HepG2 (cell line): ENCODE measurements around the gene ARIH2. TPM values are rescaled to one million over a fixed set of nuclear protein-coding genes. Genes with fewer than 3 reads are reported as not detected.

Experiments used
- GPN1 ChIP-seq: sonication (generic); formaldehyde crosslinking; IDR thresholded peaks from 2 replicates; pipeline ENCODE4 v1.5.1; 2020; ENCODE audit warnings: missing genetic modification reagents, borderline replicate concordance
- HOXA7 ChIP-seq: sonication (generic); formaldehyde crosslinking; IDR thresholded peaks from 2 replicates; pipeline ENCODE4 v1.8.1; 2022; ENCODE audit warnings: mild to moderate bottlenecking, missing genetic modification reagents, moderate library complexity
- HOXA9 ChIP-seq: sonication (generic); formaldehyde crosslinking; IDR thresholded peaks from 2 replicates; pipeline ENCODE4 v1.8.1; 2022; ENCODE audit warnings: missing genetic modification reagents, mild to moderate bottlenecking, moderate library complexity, borderline replicate concordance
- MZF1 ChIP-seq: sonication (generic); formaldehyde crosslinking; IDR thresholded peaks from 2 replicates; pipeline ENCODE4 v1.8.1; 2023; ENCODE audit warnings: mild to moderate bottlenecking, missing genetic modification reagents, borderline replicate concordance
- NCOA2 ChIP-seq: sonication (generic); formaldehyde crosslinking; IDR thresholded peaks from 2 replicates; pipeline ENCODE4 v1.8.0; 2022; ENCODE audit warnings: inconsistent platforms
- NCOA5 ChIP-seq: sonication (generic); formaldehyde crosslinking; IDR thresholded peaks from 2 replicates; pipeline ENCODE4 v1.4.0; 2020; ENCODE audit warnings: missing genetic modification reagents
- RXRB ChIP-seq: IDR thresholded peaks from 2 replicates; pipeline ENCODE4 v1.6.1; 2016; ENCODE audit warnings: borderline replicate concordance, missing genetic modification reagents, missing compliant biosample characterization
- SNAI1 ChIP-seq: sonication (generic); formaldehyde crosslinking; IDR thresholded peaks from 2 replicates; pipeline ENCODE4 v1.5.0; 2020; ENCODE audit warnings: mild to moderate bottlenecking, missing genetic modification reagents, borderline replicate concordance
- ZC3H4 ChIP-seq: sonication (generic); formaldehyde crosslinking; IDR thresholded peaks from 2 replicates; pipeline ENCODE4 v1.4.0; 2020; ENCODE audit warnings: missing genetic modification reagents, borderline replicate concordance
- ZNF256 ChIP-seq: sonication (generic); formaldehyde crosslinking; conservative IDR thresholded peaks from 2 replicates; pipeline ENCODE4 v1.4.0; 2020; ENCODE audit warnings: missing genetic modification reagents
- ZNF260 ChIP-seq: sonication (generic); formaldehyde crosslinking; IDR thresholded peaks from 2 replicates; pipeline ENCODE4 v1.4.0; 2020; ENCODE audit warnings: missing genetic modification reagents, low read depth, mild to moderate bottlenecking, borderline replicate concordance
- ZNF576 ChIP-seq: sonication (generic); formaldehyde crosslinking; IDR thresholded peaks from 2 replicates; pipeline ENCODE4 v1.4.0; 2020; ENCODE audit warnings: mild to moderate bottlenecking, missing genetic modification reagents
- ZNF713 ChIP-seq: sonication (generic); formaldehyde crosslinking; IDR thresholded peaks from 2 replicates; pipeline ENCODE4 v1.4.0; 2020; ENCODE audit warnings: mild to moderate bottlenecking, missing genetic modification reagents
- polyA plus RNA-seq, 8 experiments: library from polyadenylated mRNA; depleted of rRNA in 3 of 8; stranded (reverse) in 7 of 8; unstranded in 1 of 8; fragments of >200 nt; fragmentation: Illumina TruSeq in 4 of 8; extraction: Trizol in 4 of 8; gene quantifications; 2 replicates each; pipeline versions ENCODE4 v1.2.1 to v1.2.3, GENCODE V29; 2011 to 2016; ENCODE audit warnings: low read depth in 4 of 8, missing spikeins in 1 of 8, mixed read lengths in 1 of 8; ENCODE audit not compliant: insufficient read depth in 1 of 8
- total RNA-seq, 5 experiments: library from RNA; depleted of rRNA; stranded (reverse); fragments of >200 nt; fragmentation: Illumina TruSeq; extraction: Trizol; gene quantifications; 2 replicates each; pipeline ENCODE4 v1.2.3, GENCODE V29; 2016; ENCODE audit warnings: low read depth in 1 of 5
- TF ChIP-seq, protein P1 (sequence below): sonication (generic); formaldehyde crosslinking; conservative IDR thresholded peaks from 2 replicates; pipeline ENCODE4 v1.4.0; 2020; ENCODE audit warnings: missing genetic modification reagents
- TF ChIP-seq, protein P2 (sequence below): sonication (generic); formaldehyde crosslinking; IDR thresholded peaks from 2 replicates; pipeline ENCODE4 v1.4.0; 2020; ENCODE audit warnings: missing genetic modification reagents; ENCODE audit errors: not compliant biosample characterization
- TF ChIP-seq, protein P3 (sequence below): fragments of 450-650 bp; IDR thresholded peaks from 2 replicates; pipeline ENCODE4 v1.6.1; 2017
- TF ChIP-seq, protein P4 (sequence below): sonication (generic); formaldehyde crosslinking; IDR thresholded peaks from 2 replicates; pipeline ENCODE4 v1.5.0; 2020; ENCODE audit warnings: mild to moderate bottlenecking, missing genetic modification reagents, borderline replicate concordance

ARIH2 gene
- total and polyA plus RNA-seq, 2 of the 13 experiments (the other 11 are each of a cell fraction or from before 2014, with no cell fraction given), result 64.8 to 83.3 TPM

DNA sequence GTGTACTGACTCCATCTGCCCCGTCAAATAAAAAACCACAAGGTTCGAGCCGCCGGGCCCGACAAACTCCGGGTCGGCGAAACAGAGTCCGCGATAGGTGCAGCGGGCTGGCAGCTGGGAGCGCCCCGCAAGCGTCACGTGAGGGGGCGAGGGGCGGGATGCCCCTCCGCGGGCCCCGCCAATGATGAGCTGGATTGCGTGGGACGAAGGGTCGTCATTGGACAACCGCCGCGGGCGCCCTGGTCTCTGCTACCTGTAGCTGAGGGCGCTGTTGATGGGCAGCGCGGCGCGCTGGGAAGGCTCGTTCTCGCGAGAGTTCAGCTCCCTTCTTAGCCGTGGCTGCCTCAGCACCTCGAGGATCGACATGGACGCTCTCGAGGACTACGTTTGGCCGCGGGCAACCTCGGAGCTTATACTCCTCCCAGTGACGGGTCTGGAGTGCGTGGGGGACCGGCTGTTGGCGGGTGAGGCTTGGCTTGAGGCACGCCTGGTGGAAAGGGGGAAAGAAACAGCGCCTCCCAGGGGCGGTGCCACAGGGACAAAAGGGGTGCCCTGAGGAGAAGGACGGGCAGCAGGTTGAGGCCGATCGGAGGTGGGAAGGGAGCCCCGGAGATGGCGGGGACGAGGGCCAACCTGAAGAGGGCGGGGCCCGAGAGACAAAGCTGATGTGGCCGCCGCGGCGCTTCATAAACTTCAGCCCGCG is 88.6 kb downstream of the ARIH2 start, which contains the start of gene WDR6 (continued):
- TF ChIP-seq GPN1 (CRISPR knock-in tag) (peak; percentile 27; the same call in 1 of the 2 replicates), MZF1 (CRISPR knock-in tag) (no peak), NCOA2 (CRISPR knock-in tag) (no peak), RXRB (CRISPR knock-in tag) (peak; percentile 22; the same call in 1 of the 2 replicates), ZNF713 (no peak), ZNF260 (no peak), ZC3H4 (CRISPR knock-in tag) (0 out of 2 replicates have a peak, but pooled peaks have one; percentile 16), HOXA9 (CRISPR knock-in tag) (peak; percentile 92), NCOA5 (no peak), ZNF256 (CRISPR knock-in tag) (no peak; the same call in 1 of the 2 replicates), SNAI1 (peak; percentile 52; the same call in 1 of the 2 replicates), HOXA7 (CRISPR knock-in tag) (no peak), ZNF576 (CRISPR knock-in tag) (0 out of 2 replicates have a peak, but pooled peaks have one; percentile 10)
- TF ChIP-seq, protein P1, sequence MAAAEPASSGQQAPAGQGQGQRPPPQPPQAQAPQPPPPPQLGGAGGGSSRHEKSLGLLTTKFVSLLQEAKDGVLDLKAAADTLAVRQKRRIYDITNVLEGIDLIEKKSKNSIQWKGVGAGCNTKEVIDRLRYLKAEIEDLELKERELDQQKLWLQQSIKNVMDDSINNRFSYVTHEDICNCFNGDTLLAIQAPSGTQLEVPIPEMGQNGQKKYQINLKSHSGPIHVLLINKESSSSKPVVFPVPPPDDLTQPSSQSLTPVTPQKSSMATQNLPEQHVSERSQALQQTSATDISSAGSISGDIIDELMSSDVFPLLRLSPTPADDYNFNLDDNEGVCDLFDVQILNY (CRISPR knock-in tag), result peak; percentile 41; the same call in 1 of the 2 replicates
- TF ChIP-seq, protein P2, sequence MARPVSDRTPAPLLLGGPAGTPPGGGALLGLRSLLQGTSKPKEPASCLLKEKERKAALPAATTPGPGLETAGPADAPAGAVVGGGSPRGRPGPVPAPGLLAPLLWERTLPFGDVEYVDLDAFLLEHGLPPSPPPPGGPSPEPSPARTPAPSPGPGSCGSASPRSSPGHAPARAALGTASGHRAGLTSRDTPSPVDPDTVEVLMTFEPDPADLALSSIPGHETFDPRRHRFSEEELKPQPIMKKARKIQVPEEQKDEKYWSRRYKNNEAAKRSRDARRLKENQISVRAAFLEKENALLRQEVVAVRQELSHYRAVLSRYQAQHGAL (CRISPR knock-in tag), result no peak
- TF ChIP-seq, protein P3, sequence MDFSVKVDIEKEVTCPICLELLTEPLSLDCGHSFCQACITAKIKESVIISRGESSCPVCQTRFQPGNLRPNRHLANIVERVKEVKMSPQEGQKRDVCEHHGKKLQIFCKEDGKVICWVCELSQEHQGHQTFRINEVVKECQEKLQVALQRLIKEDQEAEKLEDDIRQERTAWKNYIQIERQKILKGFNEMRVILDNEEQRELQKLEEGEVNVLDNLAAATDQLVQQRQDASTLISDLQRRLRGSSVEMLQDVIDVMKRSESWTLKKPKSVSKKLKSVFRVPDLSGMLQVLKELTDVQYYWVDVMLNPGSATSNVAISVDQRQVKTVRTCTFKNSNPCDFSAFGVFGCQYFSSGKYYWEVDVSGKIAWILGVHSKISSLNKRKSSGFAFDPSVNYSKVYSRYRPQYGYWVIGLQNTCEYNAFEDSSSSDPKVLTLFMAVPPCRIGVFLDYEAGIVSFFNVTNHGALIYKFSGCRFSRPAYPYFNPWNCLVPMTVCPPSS, result no peak
- TF ChIP-seq, protein P4, sequence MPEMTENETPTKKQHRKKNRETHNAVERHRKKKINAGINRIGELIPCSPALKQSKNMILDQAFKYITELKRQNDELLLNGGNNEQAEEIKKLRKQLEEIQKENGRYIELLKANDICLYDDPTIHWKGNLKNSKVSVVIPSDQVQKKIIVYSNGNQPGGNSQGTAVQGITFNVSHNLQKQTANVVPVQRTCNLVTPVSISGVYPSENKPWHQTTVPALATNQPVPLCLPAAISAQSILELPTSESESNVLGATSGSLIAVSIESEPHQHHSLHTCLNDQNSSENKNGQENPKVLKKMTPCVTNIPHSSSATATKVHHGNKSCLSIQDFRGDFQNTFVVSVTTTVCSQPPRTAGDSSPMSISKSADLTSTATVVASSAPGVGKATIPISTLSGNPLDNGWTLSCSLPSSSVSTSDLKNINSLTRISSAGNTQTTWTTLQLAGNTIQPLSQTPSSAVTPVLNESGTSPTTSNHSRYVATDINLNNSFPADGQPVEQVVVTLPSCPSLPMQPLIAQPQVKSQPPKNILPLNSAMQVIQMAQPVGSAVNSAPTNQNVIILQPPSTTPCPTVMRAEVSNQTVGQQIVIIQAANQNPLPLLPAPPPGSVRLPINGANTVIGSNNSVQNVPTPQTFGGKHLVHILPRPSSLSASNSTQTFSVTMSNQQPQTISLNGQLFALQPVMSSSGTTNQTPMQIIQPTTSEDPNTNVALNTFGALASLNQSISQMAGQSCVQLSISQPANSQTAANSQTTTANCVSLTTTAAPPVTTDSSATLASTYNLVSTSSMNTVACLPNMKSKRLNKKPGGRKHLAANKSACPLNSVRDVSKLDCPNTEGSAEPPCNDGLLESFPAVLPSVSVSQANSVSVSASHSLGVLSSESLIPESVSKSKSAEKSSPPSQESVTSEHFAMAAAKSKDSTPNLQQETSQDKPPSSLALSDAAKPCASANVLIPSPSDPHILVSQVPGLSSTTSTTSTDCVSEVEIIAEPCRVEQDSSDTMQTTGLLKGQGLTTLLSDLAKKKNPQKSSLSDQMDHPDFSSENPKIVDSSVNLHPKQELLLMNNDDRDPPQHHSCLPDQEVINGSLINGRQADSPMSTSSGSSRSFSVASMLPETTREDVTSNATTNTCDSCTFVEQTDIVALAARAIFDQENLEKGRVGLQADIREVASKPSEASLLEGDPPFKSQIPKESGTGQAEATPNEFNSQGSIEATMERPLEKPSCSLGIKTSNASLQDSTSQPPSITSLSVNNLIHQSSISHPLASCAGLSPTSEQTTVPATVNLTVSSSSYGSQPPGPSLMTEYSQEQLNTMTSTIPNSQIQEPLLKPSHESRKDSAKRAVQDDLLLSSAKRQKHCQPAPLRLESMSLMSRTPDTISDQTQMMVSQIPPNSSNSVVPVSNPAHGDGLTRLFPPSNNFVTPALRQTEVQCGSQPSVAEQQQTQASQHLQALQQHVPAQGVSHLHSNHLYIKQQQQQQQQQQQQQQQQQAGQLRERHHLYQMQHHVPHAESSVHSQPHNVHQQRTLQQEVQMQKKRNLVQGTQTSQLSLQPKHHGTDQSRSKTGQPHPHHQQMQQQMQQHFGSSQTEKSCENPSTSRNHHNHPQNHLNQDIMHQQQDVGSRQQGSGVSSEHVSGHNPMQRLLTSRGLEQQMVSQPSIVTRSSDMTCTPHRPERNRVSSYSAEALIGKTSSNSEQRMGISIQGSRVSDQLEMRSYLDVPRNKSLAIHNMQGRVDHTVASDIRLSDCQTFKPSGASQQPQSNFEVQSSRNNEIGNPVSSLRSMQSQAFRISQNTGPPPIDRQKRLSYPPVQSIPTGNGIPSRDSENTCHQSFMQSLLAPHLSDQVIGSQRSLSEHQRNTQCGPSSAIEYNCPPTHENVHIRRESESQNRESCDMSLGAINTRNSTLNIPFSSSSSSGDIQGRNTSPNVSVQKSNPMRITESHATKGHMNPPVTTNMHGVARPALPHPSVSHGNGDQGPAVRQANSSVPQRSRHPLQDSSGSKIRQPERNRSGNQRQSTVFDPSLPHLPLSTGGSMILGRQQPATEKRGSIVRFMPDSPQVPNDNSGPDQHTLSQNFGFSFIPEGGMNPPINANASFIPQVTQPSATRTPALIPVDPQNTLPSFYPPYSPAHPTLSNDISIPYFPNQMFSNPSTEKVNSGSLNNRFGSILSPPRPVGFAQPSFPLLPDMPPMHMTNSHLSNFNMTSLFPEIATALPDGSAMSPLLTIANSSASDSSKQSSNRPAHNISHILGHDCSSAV (CRISPR knock-in tag), result no peak
